B cell (primary cell): ENCODE measurements around the gene PYHIN1. TPM values are rescaled to one million over a fixed set of nuclear protein-coding genes. Genes with fewer than 3 reads are reported as not detected.

ENCODE experiments used
- ATAC-seq: fragments of 200-7000 bp; cut with Tn5 transposase; one replicate; pipeline ENCODE4 v1.10.0; 2021; ENCODE audit warnings: low read depth, mild to moderate bottlenecking, moderate number of reproducible peaks, moderate library complexity
- CTCF ChIA-PET: fragments of 350-600 bp; sonication (Branson Sonifier 250); formaldehyde crosslinking; loops from one replicate; lab custom pipeline; 2021; ENCODE audit warnings: antibody characterized with exemption, inconsistent platforms; lab: Charles Lee
- POLR2A ChIA-PET: fragments of 350-600 bp; sonication (Branson Sonifier 250); formaldehyde crosslinking; loops from one replicate; lab custom pipeline; 2021; ENCODE audit warnings: antibody characterized with exemption; lab: Charles Lee
- DNase-seq: peaks from one replicate; pipeline ENCODE4 v3.0.0; 2013
- H2AFZ ChIP-seq: 2 replicates; pipeline ENCODE4 v1.6.1; 2012; ENCODE audit warnings: mild to moderate bottlenecking, low read depth, low read length; ENCODE audit not compliant: insufficient read depth, poor library complexity, severe bottlenecking
- H3K27ac ChIP-seq, 2 donors: 1 replicate in 1 of 2; 2 replicates in 1 of 2; pipeline ENCODE4 v1.5.1; 2012 to 2013; ENCODE audit warnings: low read length in 2 of 2, mild to moderate bottlenecking in 2 of 2, moderate library complexity in 1 of 2
- H3K27me3 ChIP-seq, 4 experiments: fragments of 200-600 bp in 1 of 4; sonication (generic) in 1 of 4; replicated peaks in 1 of 4; 1 replicate in 2 of 4; 2 replicates in 2 of 4; pipeline versions ENCODE4 v1.6.1 to v1.7.0; 2013 to 2016; ENCODE audit warnings: low read length in 3 of 4, mild to moderate bottlenecking in 2 of 4, mixed read lengths in 1 of 4, moderate library complexity in 1 of 4; ENCODE audit not compliant: insufficient read depth in 4 of 4, control insufficient read depth in 3 of 4; ENCODE audit errors: control extremely low read depth in 1 of 4
- H3K36me3 ChIP-seq, 2 experiments: replicated peaks in 1 of 2; 1 replicate in 1 of 2; 2 replicates in 1 of 2; pipeline versions ENCODE4 v1.6.1 to v1.7.1; 2013; ENCODE audit warnings: low read length in 1 of 2; ENCODE audit not compliant: insufficient read depth in 2 of 2, control insufficient read depth in 1 of 2; ENCODE audit errors: control extremely low read depth in 1 of 2, extremely low read depth in 1 of 2
- H3K4me1 ChIP-seq, 2 donors: fragments of 200-600 bp in 1 of 2; sonication (generic) in 1 of 2; 1 replicate in 1 of 2; 2 replicates in 1 of 2; pipeline versions ENCODE4 v1.5.1 to v1.6.1; 2013 to 2017; ENCODE audit warnings: low read length in 2 of 2; ENCODE audit not compliant: control insufficient read depth in 2 of 2, insufficient read depth in 2 of 2
- H3K4me2 ChIP-seq: replicated peaks from 2 replicates; pipeline ENCODE3; 2012; ENCODE audit warnings: mild to moderate bottlenecking, low read depth, low read length; ENCODE audit not compliant: poor library complexity, severe bottlenecking
- H3K4me3 ChIP-seq, 5 experiments: fragments of 200-600 bp in 1 of 5; sonication (generic) in 1 of 5; 1 replicate in 3 of 5; 2 replicates in 2 of 5; pipeline versions ENCODE4 v1.5.1 to v1.7.0; 2011 to 2016; ENCODE audit warnings: low read length in 4 of 5, mild to moderate bottlenecking in 4 of 5, low read depth in 2 of 5, control low read depth in 1 of 5, moderate library complexity in 1 of 5; ENCODE audit not compliant: insufficient read depth in 1 of 5; ENCODE audit errors: control extremely low read depth in 1 of 5, extremely low read depth in 1 of 5
- H3K79me2 ChIP-seq: fragments of 200-600 bp; sonication (generic); one replicate; pipeline ENCODE4 v1.6.0; 2016; ENCODE audit warnings: low read length; ENCODE audit not compliant: control insufficient read depth, insufficient read depth
- H3K9ac ChIP-seq: fragments of 200-600 bp; sonication (generic); 2 replicates; pipeline ENCODE4 v1.6.1; 2017; ENCODE audit warnings: mild to moderate bottlenecking, low read length, moderate library complexity
- H3K9me3 ChIP-seq, 3 donors: one replicate each; pipeline versions ENCODE4 v1.6.1 to v1.7.1; 2013; ENCODE audit warnings: low read length in 2 of 3; ENCODE audit not compliant: control insufficient read depth in 2 of 3, insufficient read depth in 1 of 3; ENCODE audit errors: control extremely low read depth in 1 of 3
- H4K20me1 ChIP-seq: 2 replicates; pipeline ENCODE4 v1.6.0; 2012; ENCODE audit warnings: mild to moderate bottlenecking, low read length; ENCODE audit not compliant: insufficient read depth, control insufficient read depth, poor library complexity, severe bottlenecking
- H3K27ac Mint-ChIP-seq: one replicate; pipeline ENCODE4 v1.8.0; 2021; ENCODE audit warnings: mixed read lengths
- H3K27me3 Mint-ChIP-seq: one replicate; pipeline ENCODE4 v1.8.0; 2021; ENCODE audit warnings: mixed read lengths
- H3K4me1 Mint-ChIP-seq: one replicate; pipeline ENCODE4 v1.8.0; 2021; ENCODE audit warnings: mixed read lengths
- H3K4me3 Mint-ChIP-seq: one replicate; pipeline ENCODE4 v1.8.0; 2021; ENCODE audit warnings: mixed read lengths
- H3K9me3 Mint-ChIP-seq: one replicate; pipeline ENCODE4 v1.8.0; 2022; ENCODE audit warnings: mixed read lengths; ENCODE audit not compliant: insufficient read depth
- CTCF ChIP-seq: fragments of 200-600 bp; IDR thresholded peaks from one replicate; pipeline ENCODE4 v1.8.0; 2022; ENCODE audit warnings: antibody characterized with exemption, mild to moderate bottlenecking
- EZH2 ChIP-seq: IDR thresholded peaks from 2 replicates; pipeline ENCODE4 v1.6.1; 2012; ENCODE audit warnings: borderline replicate concordance, low read depth, mild to moderate bottlenecking, moderate library complexity, low read length; ENCODE audit not compliant: insufficient read depth, poor library complexity, severe bottlenecking
- WGBS: methylation state at CpG from one replicate; pipeline ENCODE4 v1.1.5; 2013; ENCODE audit warnings: missing lambda C conversion rate; ENCODE audit not compliant: insufficient coverage; 5-methylcytosine and 5-hydroxymethylcytosine counted together
- intact Hi-C: fragments of 100-400 bp; cut with micrococcal nuclease; formaldehyde crosslinking; loops from one replicate; pipeline ENCODE4 v1.10.0; 2022
- polyA plus RNA-seq: library from polyadenylated mRNA; depleted of rRNA; stranded (reverse); fragments of >200 nt; gene quantifications from 2 replicates; pipeline ENCODE4 v1.2.3, GENCODE V29; 2012
- total RNA-seq, 2 donors: library from RNA; stranded (reverse); fragments of 120-200 nt in 1 of 2; gene quantifications; 1 replicate in 1 of 2; 2 replicates in 1 of 2; pipeline versions ENCODE4 v1.2.3 to v1.2.4, GENCODE V29; 2013 to 2022

PYHIN1 gene
- total and polyA plus RNA-seq, 2 donors (not counting 1 experiment from before 2014, with no cell fraction given) = 8.6 to 13.9 TPM

- TF ChIP-seq CTCF (no peak), EZH2 (no peak)
- Histone ChIP-seq H3K27me3 (no peaks in the 10 kb centered on the region), H3K4me2 (no peak overlapping the region), H4K20me1 (no peaks in the 10 kb centered on the region), H2AFZ (peak overlapping the region; percentile 3), H3K27ac (peak overlapping the region in 1 of 2 donors; percentile 61), H3K79me2 (peaks cover 41% of the 10 kb centered on the region), H3K36me3 (no peaks in the 10 kb centered on the region), H3K9me3 (no peaks in the 10 kb centered on the region), H3K9ac (no peak overlapping the region), H3K4me1 (peaks cover 40 to 44% of the 10 kb centered on the region in 2 donors), H3K4me3 (no peak overlapping the region)
- ChIA-PET POLR2A (no interaction called here), CTCF (interaction anchor here (1.0 to 3.4 kb wide), 6 partner anchors 8 to 678 kb away, joined by 3 to 23 read pairs (median 5); no protein-coding TSS in a partner anchor)
- DNase-seq (no peak), ATAC-seq (no peak)
- H3K27ac Mint-ChIP-seq = peak overlapping the region; percentile 64
- H3K4me3 Mint-ChIP-seq = no peak overlapping the region
- no peaks in the 10 kb centered on the region for H3K27me3 Mint-ChIP-seq
- intact Hi-C loops = loop anchor here (2.0 to 5.0 kb wide), 2 partner anchors 69 to 830 kb away; partner anchors contain the start of gene AIM2
- H3K4me1 Mint-ChIP-seq = peaks cover 53% of the 10 kb centered on the region
- no peaks in the 10 kb centered on the region for H3K9me3 Mint-ChIP-seq
Observed at GRCh38 chr1:159007726-159008125, 76.4 kb downstream of the PYHIN1 start.

GRCh38 chr1:159008744-159009188 is 77.4 kb downstream of the PYHIN1 start:
- H3K4me3 Mint-ChIP-seq = peak overlapping the region; percentile 98
- intact Hi-C loops = loop anchor here (2.0 to 5.0 kb wide), 2 partner anchors 68 to 831 kb away; partner anchors contain the start of gene AIM2
- peak; percentile 33 for DNase-seq
- Histone ChIP-seq H3K27ac (peak overlapping the region; percentile 66 to 88), H3K9me3 (no peaks in the 10 kb centered on the region), H3K4me2 (peak overlapping the region; percentile 85), H2AFZ (peak overlapping the region; percentile 59), H3K4me1 (peaks cover 46 to 49% of the 10 kb centered on the region in 2 donors), H3K79me2 (peaks cover 52% of the 10 kb centered on the region), H3K4me3 (peak overlapping the region; percentile 71 to 100 (median 91)), H3K9ac (peak overlapping the region; percentile 99), H3K27me3 (no peaks in the 10 kb centered on the region), H4K20me1 (no peaks in the 10 kb centered on the region), H3K36me3 (peaks cover 0 to 2% of the 10 kb centered on the region in 2 experiments)
- TF ChIP-seq EZH2 (no peak), CTCF (no peak)
- 10% methylated on average over 4 of the region's 4 CpGs for WGBS
- CTCF ChIA-PET = interaction anchor here (1.0 to 3.4 kb wide), 8 partner anchors 9 to 679 kb away, joined by 3 to 23 read pairs (median 5); no protein-coding TSS in a partner anchor
- H3K27me3 Mint-ChIP-seq = no peaks in the 10 kb centered on the region
- peaks cover 58% of the 10 kb centered on the region for H3K4me1 Mint-ChIP-seq
- ATAC-seq = peak; percentile 68
- peak overlapping the region; percentile 94 for H3K27ac Mint-ChIP-seq
- POLR2A ChIA-PET = interaction anchor here (1.0 to 3.2 kb wide), 3 partner anchors 23 to 68 kb away, joined by 3 to 14 read pairs (median 4); partner anchors contain the start of gene AIM2
- no peaks in the 10 kb centered on the region for H3K9me3 Mint-ChIP-seq
